OCI-LY1 (cell line): ENCODE measurements around the gene DNAH12.
A peak's percentile ranks its signal among the peaks of the same experiment; 100 is the strongest.
"Not testable (repeated sequence)": the region's sequence is repeated elsewhere in the genome, so short reads cannot be mapped to it uniquely, and the experiment has no call there.

Experiments
- H2AFZ ChIP-seq: fragments of 200-600 bp; sonication (generic), shearing (Covaris generic); 2 replicates; pipeline ENCODE4 v1.6.0; 2014; ENCODE audit warnings: antibody characterized with exemption, mild to moderate bottlenecking, low read length
- H3F3A ChIP-seq: fragments of 200-600 bp; sonication (generic), shearing (Covaris generic); 2 replicates; pipeline ENCODE4 v1.6.0; 2014; ENCODE audit warnings: mild to moderate bottlenecking, antibody characterized with exemption, low read length, moderate library complexity; ENCODE audit not compliant: insufficient read depth
- H3K27ac ChIP-seq: fragments of 200-600 bp; sonication (generic); 2 replicates; pipeline ENCODE4 v1.5.1; 2014; ENCODE audit warnings: low read length, mixed run types, mild to moderate bottlenecking, low read depth; ENCODE audit not compliant: poor library complexity, severe bottlenecking
- H3K27me3 ChIP-seq: fragments of 200-600 bp; sonication (generic); 2 replicates; pipeline ENCODE4 v1.6.0; 2014; ENCODE audit warnings: antibody characterized with exemption, mild to moderate bottlenecking, low read length, moderate library complexity; ENCODE audit not compliant: insufficient read depth
- H3K36me3 ChIP-seq: fragments of 200-600 bp; sonication (generic); 2 replicates; pipeline ENCODE4 v1.6.1; 2014; ENCODE audit warnings: mild to moderate bottlenecking, antibody characterized with exemption, low read length, moderate library complexity, mixed read lengths; ENCODE audit not compliant: insufficient read depth
- H3K4me1 ChIP-seq: fragments of 200-600 bp; sonication (generic); 2 replicates; pipeline ENCODE4 v1.5.1; 2014; ENCODE audit warnings: mild to moderate bottlenecking, low read length, moderate library complexity; ENCODE audit not compliant: insufficient read depth, severe bottlenecking
- H3K4me2 ChIP-seq: fragments of 200-600 bp; sonication (generic), shearing (Covaris generic); 2 replicates; pipeline ENCODE4 v1.6.1; 2014; ENCODE audit warnings: low read length
- H3K4me3 ChIP-seq: fragments of 200-600 bp; sonication (generic); 2 replicates; pipeline ENCODE4 v1.5.1; 2014; ENCODE audit warnings: low read length, low read depth, mild to moderate bottlenecking, mixed read lengths; ENCODE audit not compliant: poor library complexity, severe bottlenecking
- H3K79me2 ChIP-seq: fragments of 200-600 bp; shearing (Covaris generic); 2 replicates; pipeline ENCODE4 v1.6.1; 2016; ENCODE audit warnings: mixed run types, low read length, mixed read lengths; ENCODE audit not compliant: insufficient read depth
- H3K9ac ChIP-seq: fragments of 200-600 bp; sonication (generic), shearing (Covaris generic); 2 replicates; pipeline ENCODE4 v1.6.1; 2014; ENCODE audit warnings: mild to moderate bottlenecking, low read length, mixed read lengths
- H3K9me2 ChIP-seq: fragments of 200-600 bp; sonication (generic), shearing (Covaris generic); 2 replicates; pipeline ENCODE4 v1.6.1; 2014; ENCODE audit warnings: low read depth, mild to moderate bottlenecking, low read length, mixed read lengths
- H3K9me3 ChIP-seq: fragments of 200-600 bp; shearing (Covaris generic); 2 replicates; pipeline ENCODE4 v1.6.1; 2014; ENCODE audit warnings: low read length, mixed read lengths
- H4K20me1 ChIP-seq: fragments of 200-600 bp; sonication (generic), shearing (Covaris generic); 2 replicates; pipeline ENCODE4 v1.6.0; 2016; ENCODE audit warnings: mild to moderate bottlenecking, low read length; ENCODE audit not compliant: insufficient read depth
- CTCF ChIP-seq: fragments of 200-600 bp; sonication (generic), shearing (Covaris generic); IDR thresholded peaks from 2 replicates; pipeline ENCODE4 v1.5.1; 2017; ENCODE audit warnings: mild to moderate bottlenecking, antibody characterized with exemption, low read length, moderate library complexity, mixed read lengths
- EZH2 ChIP-seq: fragments of 200-600 bp; sonication (generic), shearing (Covaris generic); IDR thresholded peaks from 2 replicates; pipeline ENCODE4 v1.8.0; 2017; ENCODE audit warnings: borderline replicate concordance, mixed run types, mild to moderate bottlenecking, antibody characterized with exemption, low read length, moderate library complexity, mixed read lengths

Gene DNAH12

DNA sequence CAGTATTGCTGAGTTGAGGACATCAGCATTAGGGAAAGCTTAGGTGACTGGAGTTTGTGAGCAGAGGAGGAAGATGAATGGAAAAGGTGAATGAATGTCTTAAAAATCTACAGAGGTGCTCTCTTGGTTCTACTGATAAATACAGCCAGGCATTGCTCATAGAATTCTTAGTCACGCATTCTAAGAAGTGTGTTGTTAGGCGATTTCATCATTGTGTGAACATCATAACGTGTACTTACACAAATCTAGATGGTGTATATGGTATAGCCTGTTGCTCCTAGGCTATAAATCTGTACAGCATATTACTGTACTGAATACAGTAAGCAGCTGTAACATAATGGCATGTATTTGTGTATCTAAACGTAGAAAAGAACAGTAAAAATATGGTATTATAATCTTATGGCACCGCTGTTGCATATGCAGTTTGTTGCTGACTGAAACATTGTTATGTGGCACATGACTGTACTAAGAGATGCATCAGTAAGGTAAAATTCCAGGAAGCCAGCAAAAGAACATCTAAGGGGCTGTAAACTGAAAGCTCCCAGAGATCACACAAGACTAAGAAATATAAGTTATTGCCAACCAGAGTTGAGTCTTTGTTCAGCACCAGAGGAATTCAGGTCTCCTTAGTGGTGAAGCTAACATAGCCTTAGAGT, 208.7 kb downstream of the DNAH12 start:
- no peak for TF ChIP-seq CTCF
- TF ChIP-seq EZH2: no peak
- H3K9me3 ChIP-seq: no peaks in the 10 kb centered on the region
- no peaks in the 10 kb centered on the region for H3K36me3 ChIP-seq
- no peaks in the 10 kb centered on the region for H3K4me1 ChIP-seq
- no peak overlapping the region for H2AFZ ChIP-seq
- no peaks in the 10 kb centered on the region; the same call in 1 of the 2 replicates for H3K9me2 ChIP-seq
- no peak overlapping the region for H3K27ac ChIP-seq
- no peak overlapping the region for H3K4me2 ChIP-seq
- H3K4me3 ChIP-seq: no peak overlapping the region
- no peaks in the 10 kb centered on the region for H3F3A ChIP-seq
- no peaks in the 10 kb centered on the region for H3K79me2 ChIP-seq
- H3K27me3 ChIP-seq: no peaks in the 10 kb centered on the region
- H3K9ac ChIP-seq: no peak overlapping the region
- H4K20me1 ChIP-seq: no peaks in the 10 kb centered on the region

DNA sequence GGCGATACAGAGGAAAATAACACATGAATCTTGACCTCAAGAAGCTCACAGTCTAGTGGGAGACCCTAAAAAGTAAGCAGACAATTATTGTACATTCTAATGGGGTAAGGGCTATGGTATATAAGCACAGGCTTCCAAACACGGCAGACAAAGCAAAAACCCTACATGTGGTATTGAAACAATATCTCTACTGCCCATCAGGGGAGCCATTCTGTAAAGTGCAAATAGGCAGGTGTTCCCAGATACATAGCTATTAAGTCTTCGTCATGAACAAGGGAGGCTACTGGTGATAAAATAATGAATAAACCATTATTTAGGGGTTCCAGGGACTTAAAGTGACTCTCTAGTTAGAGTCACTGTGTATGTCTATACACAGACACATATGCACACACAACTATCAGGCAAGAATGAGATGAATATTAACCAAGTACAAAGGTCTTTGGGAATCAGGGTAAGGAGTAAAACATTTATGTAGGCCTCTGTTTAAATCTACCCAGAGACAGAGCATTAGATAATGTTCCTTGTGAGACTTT, 213.0 kb downstream of the DNAH12 start:
- H4K20me1 ChIP-seq: no peaks in the 10 kb centered on the region
- H3K4me3 ChIP-seq: no peak overlapping the region

GRCh38 chr3:57326498-57326897, 217.6 kb downstream of the DNAH12 start:
- H3K4me2 ChIP-seq, H3K4me3 ChIP-seq, H3F3A ChIP-seq, H3K4me1 ChIP-seq, H3K79me2 ChIP-seq, H3K9me2 ChIP-seq, H4K20me1 ChIP-seq, H3K27me3 ChIP-seq, H3K36me3 ChIP-seq, H3K9ac ChIP-seq, H3K27ac ChIP-seq, H2AFZ ChIP-seq, H3K9me3 ChIP-seq: not testable (repeated sequence)

More for the DNA sequence above, 213.0 kb downstream of the DNAH12 start:
- Histone ChIP-seq H3K9me3 (no peaks in the 10 kb centered on the region), H3K27me3 (no peaks in the 10 kb centered on the region), H3F3A (no peaks in the 10 kb centered on the region), H3K4me1 (no peaks in the 10 kb centered on the region), H3K9me2 (no peaks in the 10 kb centered on the region), H3K79me2 (no peaks in the 10 kb centered on the region), H2AFZ (no peak overlapping the region), H3K9ac (no peak overlapping the region), H3K27ac (no peak overlapping the region), H3K4me2 (no peak overlapping the region), H3K36me3 (no peaks in the 10 kb centered on the region)
- TF ChIP-seq CTCF: peak; percentile 10; the same call in 1 of the 2 replicates
- TF ChIP-seq EZH2: no peak

DNA sequence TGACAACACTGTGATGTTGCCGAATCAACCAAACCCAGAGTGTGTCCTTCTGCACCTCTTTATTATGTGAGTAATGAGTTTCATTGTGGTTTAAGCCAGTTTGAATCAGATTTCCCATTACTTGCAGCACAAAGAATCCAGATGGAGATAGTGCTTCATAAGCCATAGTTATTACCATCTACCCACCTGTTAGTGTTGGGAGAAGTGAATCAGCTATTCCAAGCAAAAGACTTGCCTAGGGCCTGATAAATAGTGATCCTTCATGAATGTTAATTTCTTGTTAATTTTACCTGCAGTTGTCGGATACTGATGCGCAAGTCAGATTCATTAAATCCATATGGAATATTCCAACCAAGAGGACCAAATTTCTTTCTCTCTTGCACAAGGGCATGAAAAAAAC, 229.9 kb downstream of the DNAH12 start:
- Histone ChIP-seq H2AFZ (no peak overlapping the region), H3K79me2 (no peaks in the 10 kb centered on the region), H3K9me3 (0 out of 2 replicates have a peak, but pooled peaks cover 5% of the 10 kb centered on the region), H3K9ac (no peak overlapping the region), H3K27me3 (no peaks in the 10 kb centered on the region), H3F3A (no peaks in the 10 kb centered on the region), H3K4me2 (no peak overlapping the region), H3K36me3 (no peaks in the 10 kb centered on the region), H3K9me2 (no peaks in the 10 kb centered on the region), H3K4me1 (no peaks in the 10 kb centered on the region), H3K4me3 (no peak overlapping the region), H3K27ac (no peak overlapping the region), H4K20me1 (no peaks in the 10 kb centered on the region)
- TF ChIP-seq EZH2: no peak
- TF ChIP-seq CTCF: no peak
